Right lung (tissue), 5 donors: ENCODE measurements around the gene MRNIP. TPM values are rescaled to one million over a fixed set of nuclear protein-coding genes. Genes with fewer than 3 reads are reported as not detected.

Source experiments
- DNase-seq, 2 donors: peaks; one replicate each; pipeline ENCODE4 v3.0.0-alpha.2; 2013
- polyA plus RNA-seq, 5 donors: library from polyadenylated mRNA; unstranded; fragments of 120-200 nt; gene quantifications; one replicate each; pipeline versions ENCODE4 v1.2.1 to v1.2.3, GENCODE V29; 2013; ENCODE audit warnings: inconsistent platforms in 1 of 5, low replicate concordance in 1 of 5; ENCODE audit not compliant: insufficient read length in 5 of 5, insufficient read depth in 1 of 5

MRNIP gene
- polyA plus RNA-seq, 5 donors = 38.9 to 53.4 (median 43.3) TPM

DNA sequence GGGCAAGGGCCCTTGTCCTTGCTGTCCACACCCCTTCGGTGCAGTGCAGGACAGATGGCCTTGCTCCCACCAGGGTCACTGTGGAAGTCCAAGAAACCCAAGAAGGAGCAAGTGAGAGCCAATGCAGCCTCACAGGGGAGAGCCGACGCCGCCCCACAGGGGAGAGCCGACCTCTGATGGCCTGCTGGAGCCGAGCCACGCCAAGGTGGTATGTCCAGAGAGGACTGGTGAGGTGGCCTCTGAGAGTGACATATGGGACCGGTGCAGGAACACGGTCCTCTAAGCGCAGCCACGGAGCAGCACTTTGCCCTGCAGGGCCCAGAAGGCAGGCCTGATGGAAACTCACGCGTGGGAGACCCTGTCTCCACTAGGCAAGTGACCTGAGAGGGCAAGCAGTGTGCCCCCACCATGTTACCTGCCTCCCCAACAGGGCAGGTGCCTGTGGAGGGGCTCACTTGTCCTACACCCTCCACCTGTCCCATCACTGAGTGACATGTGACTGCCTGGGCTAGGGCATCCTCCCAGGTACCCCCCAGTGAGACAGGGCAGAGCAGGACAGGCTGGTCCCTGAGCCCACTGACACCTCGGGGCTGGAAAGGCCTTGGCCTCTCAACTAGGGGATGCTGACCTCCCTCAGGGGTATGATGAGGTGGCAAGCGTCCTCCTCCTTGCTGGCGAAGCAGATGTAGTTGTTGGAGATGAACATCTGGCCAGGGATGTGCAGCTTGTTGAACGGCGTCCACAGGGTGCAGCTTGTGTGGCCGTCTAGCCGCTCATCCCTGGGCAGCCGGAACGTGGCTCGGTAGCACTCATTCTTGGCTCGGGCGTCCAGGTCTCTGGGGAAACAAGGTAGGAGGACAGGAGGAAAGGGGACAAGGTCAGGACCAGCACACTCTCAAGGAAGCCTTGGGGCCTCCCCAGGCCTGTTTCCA, 32.4 kb upstream of the MRNIP start:
- no peak for DNase-seq

DNA sequence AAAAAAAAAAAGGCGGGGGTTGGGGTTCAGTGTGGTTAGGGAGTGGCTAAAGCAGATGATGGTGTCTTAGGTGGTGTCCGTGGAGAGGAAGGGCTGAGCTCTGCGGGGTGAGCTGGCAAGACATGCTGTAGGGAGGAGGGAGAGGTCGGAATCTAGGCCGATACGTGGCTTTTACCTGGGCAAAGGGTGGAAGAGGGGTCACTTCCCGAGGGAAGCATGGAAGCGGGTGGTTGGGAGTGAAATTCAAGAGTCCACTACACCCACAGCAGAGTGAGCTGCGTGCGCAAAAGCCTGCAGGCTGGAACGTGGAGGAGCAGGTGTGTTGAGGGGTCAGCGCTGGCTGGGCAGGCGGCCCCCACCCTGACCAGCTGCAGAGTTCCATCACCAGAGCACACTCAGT, 31.3 kb upstream of the MRNIP start:
- no peak for DNase-seq

DNA sequence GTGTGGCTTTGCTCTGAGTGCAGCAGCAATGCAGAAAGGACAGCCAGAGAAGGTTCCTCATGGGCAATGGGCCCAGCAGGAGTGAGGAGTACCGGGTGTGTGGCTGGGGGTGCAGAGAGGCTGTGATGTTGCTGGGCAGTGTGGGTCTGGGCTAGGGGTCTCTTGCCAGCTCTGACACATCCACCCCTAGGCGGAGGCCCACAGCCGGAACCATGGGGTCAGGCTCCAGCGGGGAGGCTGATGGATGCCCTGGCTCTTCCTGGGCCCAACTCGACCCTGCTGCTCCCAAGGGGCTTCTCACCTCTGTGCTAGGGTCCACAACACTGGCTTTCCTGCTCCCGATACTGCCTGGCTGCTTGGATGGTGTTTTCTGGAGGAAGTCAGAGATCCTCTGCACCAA, 29.2 kb upstream of the MRNIP start:
- no peak for DNase-seq

DNA sequence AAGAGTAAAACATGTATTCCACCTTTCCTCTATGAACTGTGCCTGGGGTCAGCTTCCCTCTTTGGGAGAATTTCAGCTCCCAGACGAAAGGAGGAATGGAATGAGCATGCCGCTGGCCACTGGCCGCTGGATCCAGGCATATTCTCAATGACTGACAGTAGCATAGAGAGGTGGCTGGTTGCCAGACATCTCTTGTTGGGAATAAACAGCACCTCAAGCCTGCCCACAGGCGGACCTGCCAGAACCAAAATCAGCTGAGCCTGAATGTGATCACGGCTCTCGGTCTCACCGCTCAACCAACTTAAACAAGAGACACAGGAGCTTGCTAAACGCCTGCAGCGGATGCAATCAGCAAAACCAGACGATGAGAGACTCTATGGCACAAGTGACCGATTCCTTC, 28.5 kb upstream of the MRNIP start:
- DNase-seq = no peak

DNA sequence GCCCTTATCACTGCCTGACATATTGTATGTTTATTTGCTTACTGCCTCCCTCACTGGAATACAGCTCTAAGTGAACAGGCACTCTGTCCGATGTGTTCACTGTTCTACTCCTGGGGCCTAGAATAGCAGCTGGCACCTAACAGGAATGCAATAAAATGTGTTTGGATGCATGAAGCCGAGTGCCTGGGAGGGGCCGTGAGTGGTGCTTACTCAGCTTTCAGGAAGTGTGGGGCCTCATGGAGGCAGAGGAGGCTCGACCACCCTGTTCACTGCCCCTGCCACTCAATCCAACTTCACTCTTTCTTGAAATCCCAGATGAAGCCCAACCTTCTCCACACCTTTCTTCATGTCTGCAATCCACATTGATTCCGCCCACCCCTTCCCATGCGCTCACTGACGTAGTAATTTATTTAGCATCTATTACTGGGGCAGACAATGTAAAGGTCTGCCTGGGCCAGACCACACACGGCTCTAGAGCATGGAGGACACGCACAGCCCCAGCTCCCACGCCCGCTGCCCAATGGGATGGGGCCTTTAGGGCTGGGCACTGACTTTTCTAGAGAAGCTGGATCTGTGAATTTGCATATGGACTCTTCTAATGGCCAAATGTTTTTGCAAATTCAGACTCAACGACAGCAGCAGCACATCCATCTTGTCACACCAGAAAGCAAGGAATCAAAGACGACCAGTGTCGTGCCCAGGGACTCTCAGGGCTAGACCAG, 27.7 kb upstream of the MRNIP start:
- DNase-seq = no peak

DNA sequence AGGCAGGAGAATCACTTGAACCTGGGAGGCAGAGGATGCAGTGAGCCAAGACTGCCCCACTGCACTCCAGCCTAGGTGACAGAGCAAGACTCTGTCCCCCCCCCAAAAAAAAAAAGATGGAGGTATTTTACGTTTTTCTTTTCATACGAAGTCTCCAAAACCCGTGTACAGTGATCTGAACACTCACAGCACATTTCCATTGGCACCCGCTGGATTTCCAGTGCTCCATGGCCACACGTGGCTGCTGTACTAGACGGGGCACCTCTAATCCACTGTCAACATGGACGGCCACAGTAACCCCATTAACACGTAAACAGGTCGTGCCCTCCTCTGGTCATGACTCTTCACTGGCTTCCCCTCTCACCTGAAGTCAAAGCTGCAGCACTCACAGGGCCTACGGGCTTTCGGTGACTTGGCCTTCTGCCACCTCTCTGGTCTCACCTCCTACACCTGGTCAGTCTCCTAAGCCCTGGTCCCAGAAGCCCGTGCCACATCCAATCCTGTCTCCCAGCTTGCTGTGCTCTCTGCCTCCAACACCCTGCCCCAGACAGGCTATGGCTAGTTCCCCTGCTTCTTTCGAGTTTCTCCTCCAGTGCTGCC, 27.0 kb upstream of the MRNIP start:
- DNase-seq = no peak

DNA sequence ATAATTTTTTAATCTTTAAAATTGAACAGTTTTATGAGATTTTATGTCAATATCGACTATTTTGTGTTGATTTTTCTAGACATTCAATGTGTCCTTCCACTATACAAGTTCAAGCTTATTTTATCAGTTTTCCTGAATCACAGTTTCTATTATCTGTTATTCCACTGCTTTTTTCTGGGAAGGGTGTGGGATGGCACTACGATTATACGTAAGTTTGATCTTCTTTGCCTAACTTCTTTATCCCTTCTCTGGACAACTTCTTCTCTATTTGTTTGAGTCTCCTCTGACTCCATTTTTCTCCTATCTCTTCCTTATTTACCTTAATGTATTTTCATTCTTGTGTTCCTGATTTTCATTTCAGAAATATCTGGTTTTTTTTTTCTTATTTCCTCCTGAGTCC, 24.5 kb upstream of the MRNIP start:
- DNase-seq = no peak

DNA sequence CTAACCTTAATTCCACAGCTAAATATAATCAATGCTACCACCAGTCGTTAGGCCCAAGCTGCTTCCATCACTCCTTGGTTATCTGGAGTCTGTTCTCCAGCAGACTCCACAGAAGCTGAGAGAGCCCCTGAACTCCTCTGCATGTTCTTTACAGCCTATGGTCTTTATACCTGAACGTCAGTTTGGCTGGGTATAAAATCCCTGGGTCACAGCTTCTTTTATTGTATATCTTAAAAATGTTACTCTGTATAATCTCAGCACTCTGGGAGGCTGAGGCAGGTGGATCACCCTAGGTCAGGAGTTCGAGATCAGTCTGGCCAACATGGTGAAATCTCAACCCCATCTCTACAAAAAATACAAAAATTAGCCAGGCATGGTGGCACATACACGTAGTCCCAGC, 23.7 kb upstream of the MRNIP start:
- no peak for DNase-seq

DNA sequence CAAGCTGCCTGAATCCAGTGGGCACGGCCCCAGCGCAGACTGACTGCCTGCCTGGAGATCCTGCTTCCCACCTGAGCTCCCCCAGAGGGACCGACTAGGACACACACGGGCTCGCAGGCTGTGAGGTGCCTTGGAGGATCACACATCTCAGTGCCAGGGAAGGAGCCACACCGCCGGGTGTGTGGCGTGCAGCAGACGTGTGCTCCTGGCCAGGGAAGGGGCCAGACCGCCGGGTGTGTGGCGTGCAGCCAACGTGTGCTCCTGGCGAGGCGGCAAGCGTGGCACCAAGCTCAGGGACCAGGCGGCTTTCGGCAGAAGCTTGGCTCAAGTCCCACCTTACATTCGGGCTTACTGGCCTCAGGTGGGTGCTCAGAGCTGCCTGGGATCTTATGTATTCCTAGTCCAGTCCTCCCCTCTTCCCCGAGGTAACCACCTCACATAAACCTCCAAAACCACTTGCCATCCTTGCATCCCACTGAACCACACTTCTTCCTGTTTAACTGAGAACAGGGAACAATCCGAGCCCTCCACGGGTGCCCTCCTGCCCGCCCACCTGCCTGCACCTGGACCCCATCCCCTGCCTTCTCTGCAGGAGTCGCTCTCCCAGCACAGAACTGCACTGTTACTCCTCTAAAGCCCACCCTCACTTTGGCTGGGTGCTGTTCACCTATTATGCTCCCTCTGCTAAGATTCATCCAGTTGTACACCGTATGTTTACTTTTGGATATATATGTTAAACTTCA, 22.4 kb upstream of the MRNIP start:
- DNase-seq = no peak

DNA sequence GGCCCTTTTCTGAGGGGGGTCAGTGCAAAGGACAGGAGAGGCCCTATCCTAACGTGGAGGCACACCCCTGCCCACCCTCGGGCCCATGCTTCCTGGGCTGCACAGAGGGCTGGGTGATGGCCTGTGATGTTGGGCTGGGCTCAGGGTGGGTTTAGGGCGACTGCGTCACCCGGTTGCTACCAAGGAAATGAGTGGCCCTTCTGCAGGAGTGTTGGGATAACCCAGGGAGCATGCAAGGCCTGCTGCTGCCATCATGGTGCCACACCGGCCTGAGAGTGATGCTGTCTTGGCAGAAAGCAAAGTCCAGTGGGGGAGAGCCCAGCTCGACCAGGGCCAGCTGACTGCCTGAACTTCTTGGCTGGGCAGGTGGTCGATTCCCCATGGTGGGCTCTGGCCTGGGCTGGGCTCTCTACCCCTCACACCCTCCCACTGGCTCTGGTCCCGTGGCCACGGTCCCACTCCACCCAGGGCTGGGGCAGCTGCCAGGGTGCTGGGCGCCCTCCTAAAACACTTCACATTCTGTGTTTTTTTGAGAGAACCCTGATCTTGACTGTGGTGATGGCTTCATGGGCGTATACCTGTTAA, 21.5 kb upstream of the MRNIP start:
- no peak for DNase-seq

DNA sequence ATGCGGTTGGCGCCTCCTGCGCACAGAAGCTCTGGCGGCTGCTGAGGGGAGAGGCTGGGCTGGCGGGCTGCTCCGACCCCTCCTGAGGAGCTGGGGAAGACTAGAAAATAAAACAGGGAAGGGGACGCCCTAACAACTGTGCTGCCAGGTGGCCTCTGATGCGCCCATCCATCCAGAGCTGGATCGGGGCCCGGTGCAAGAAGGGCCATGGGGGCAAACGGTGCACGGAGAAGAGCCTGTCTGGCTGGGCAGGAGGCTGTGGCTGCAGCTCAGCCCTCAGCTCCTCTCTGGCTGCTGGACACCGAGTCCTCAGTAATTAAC, 21.0 kb upstream of the MRNIP start:
- no peak for DNase-seq

DNA sequence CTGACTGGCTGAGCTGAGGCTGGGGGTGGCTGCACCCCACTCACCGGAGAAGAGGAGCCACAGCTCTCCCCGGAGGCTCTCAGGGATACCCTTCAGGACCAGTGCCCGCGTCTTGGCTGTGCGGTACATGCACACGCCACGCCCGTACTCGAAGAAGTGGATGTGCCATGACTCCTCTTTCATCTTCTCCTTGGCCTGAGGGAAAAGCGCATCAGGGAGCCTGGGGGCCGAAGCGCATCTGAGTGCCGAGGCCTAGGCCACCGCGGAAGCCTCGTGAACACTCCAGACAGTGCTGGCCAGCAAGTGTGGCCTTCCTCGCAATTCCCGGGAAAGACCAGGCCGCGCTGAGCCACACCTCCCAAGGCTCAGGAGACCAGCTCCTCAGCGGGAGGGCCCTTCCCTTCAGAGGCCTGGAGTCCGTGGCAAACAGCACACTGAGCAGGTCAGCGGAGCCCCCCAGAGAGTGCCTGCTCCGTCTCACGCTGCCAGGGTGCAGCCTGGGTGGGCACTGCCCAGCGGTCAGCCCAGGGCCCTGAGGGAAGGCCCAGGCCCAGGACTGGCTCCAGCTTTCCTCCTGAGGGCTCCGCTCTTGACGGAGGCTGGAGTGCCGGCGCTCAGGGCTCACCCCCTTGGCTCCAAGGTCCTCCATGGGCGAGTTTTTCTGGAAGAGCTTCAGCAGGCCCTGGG, 20.5 kb upstream of the MRNIP start:
- DNase-seq = no peak

DNA sequence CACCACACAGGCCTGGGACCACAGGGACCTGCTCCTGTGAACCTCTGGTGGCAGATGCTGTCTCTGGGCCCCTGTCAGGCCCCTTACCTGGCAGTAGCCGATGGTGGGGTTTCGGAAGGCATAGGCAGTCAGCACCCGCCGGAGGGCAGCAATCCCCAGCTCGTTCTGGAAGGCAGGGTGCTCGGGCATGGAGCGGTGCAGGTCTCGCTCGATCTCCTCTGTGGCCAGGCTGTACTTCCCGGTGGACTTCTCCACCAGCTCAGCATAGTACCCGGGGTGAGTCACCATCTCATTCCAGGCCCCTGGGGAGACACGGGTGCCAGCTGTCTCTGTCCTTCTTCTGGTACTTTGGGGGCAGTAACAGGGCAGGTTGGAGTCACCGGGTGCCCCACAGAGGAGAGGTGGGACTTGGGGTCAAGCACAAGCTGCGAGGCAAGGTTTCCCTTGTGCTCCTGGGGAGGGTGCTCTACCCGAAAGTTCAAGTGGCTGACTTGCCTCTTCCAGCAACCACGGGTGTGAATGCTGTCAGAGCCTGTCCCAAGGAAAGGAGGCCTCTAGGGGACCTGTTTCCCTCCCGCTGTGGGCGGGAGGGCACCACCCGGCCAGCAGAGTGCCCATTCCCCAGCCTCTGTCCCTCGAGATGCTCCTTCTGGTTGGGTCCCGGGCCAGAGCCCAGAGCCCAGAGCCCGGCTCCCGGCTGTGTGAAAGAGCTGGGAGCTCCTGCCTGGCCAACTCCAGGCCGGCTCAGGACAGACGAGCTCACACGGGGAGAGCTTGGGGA, 19.8 kb upstream of the MRNIP start:
- no peak for DNase-seq

DNA sequence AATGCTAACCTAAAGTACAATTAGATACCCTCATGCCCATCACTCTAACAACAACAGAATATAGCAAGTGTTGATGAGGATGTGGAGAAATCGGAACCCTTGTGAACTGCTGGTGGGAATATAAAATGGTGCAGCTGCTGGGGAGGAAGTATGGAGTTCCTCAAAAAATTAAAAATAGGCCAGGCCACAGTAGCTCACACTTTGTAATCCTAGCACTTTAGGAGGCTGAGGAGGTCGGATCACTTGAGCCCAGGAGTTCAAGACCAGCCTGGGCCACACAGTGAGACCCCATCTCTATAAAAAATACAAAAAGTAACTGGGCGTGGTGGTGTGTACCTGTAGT, 18.0 kb upstream of the MRNIP start:
- DNase-seq = no peak

DNA sequence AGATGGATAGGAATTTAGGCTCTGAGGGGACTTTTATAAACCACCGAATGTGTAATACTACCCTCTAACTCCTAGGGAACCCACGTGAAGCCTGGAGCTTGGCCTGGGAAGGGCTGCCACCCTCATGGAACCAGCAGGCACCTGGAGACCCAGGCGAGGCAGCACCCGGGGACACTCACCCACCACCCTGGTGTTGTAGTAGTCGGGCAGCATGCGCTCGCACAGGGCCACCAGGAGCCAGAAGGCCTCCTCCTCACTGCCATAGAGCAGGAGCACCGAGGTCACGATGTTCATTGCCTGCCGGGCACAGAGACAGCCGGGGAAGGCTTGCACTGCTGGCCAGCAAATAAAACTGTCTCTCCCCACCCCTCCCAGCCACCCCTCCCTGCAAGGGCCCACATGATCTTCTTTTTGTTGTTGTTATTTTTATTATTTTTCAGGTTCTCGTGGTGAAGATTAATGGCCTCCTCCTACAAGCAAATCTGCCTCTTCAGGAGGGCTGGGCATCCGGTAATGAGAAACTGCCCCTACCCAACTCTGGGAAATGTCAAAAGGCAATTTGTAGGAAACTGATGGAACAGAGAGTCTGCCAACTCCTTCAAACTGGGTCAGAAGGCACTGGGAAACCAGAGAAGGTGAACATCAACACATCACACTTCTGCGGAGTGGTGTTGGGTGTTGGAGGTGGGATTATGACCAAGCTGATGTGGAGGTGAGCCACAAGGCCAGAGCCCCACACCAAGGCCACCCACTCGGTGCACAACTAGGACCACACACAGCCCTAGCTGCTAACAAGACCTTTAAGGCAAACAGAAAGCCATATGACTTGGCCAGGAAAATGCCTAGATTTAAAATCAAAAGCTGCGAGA, 17.4 kb upstream of the MRNIP start:
- DNase-seq = no peak

DNA sequence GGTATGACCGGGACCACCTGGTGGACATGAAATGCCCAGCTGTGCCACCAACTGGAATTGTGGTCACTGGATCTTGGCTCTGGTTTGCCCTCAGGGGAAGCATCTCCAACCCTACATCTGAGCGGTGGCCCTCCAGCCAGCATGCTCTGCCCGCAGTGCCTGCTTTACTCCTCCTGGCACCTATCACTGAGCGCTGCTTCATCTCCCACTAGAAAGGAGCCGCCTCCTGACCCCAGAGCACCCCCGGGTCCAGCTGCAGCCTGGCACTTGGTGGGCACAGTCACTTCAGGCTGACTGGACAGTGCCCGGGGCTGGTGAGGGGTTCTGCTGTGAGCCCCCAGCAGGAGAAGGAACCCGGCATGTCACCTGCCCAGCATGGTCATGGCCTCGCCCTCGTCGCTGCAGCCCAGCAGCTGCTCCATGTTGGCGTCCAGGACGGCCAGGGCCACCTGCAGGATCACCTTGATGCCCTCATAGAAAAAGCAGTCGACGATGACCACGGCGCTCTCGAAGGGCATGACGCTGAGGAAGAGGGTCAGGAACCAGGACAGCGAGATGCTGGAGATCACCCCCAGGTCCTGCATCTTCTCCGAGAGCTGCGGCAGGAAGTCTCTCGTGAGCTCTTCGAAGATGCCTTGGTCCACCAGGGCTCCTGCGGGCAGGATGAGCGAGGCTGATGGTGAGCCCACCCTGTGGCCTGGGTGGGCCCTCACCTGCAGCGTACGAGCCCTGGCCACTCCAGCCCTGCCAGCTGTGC, 16.1 kb upstream of the MRNIP start:
- no peak for DNase-seq

DNA sequence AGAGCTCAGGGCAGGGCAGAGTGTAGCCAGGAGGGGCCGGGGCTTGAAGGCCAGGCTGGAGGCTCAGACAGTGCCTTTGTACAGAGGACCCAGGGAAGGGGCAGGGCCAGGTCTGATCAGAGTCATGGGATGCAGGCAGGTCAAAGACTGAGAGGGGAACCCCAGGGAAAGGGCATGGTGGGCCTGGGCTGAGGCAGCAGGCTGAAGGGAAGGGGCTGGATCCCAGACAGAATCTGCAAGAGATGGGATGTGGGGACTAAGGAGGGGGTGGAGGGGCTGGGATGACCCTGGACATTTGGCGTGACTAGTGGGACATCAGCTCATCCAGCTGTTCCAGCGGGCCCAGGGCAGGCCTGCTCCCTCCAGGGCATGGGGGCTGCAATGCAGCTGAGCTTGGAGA, 15.5 kb upstream of the MRNIP start:
- DNase-seq = no peak

DNA sequence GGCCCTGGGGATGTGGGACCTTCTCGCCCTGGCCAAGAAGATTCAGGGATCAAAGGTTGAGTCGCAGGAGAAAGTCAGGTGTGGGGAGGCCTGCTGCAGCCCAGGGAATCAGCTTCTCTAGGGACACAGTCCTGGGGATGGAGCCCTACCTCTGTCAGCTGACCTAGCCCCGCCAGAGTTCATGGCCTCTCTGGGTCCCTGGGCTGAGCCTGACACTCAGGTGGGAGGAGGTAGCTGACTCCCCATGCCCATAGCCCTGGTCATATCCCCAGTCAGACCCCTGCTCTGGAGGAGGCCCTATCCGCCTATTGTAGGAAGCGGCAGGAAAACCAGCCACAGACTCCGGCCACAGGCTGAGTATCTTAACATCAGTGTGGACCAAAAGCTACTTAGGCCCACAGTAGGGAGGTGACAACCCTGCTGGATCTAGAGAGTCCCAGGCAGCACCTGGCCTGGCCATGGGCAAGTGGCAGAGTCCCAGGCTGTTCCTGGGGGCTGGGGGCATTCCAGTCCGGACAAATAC, 15.0 kb upstream of the MRNIP start:
- DNase-seq = no peak
